BE2C (cell line): ENCODE results near the gene BPIFB6.

Source experiments
- DNase-seq: peaks from one replicate; pipeline ENCODE4 v3.0.0-alpha.2; 2020
- H3K27me3 ChIP-seq: fragments of 250-450 bp; sonication (Bioruptor Pico); 2 replicates; pipeline ENCODE4 v1.5.1; 2020; ENCODE audit warnings: mild to moderate bottlenecking
- H3K36me3 ChIP-seq: fragments of 250-450 bp; sonication (Bioruptor Pico); 2 replicates; pipeline ENCODE4 v1.5.1; 2020; ENCODE audit warnings: mild to moderate bottlenecking
- H3K4me1 ChIP-seq: fragments of 250-450 bp; sonication (Bioruptor Pico); 2 replicates; pipeline ENCODE4 v1.5.1; 2020
- H3K4me3 ChIP-seq: 2 replicates; pipeline ENCODE4 v1.5.1; 2011; ENCODE audit warnings: low read depth, low read length
- H3K9me3 ChIP-seq: fragments of 250-450 bp; sonication (Bioruptor Pico); 2 replicates; pipeline ENCODE4 v1.5.1; 2020
- CTCF ChIP-seq: IDR thresholded peaks from 2 replicates; pipeline ENCODE4 v1.5.1; 2012; ENCODE audit warnings: mild to moderate bottlenecking, low read depth, low read length

The BPIFB6 gene

DNA sequence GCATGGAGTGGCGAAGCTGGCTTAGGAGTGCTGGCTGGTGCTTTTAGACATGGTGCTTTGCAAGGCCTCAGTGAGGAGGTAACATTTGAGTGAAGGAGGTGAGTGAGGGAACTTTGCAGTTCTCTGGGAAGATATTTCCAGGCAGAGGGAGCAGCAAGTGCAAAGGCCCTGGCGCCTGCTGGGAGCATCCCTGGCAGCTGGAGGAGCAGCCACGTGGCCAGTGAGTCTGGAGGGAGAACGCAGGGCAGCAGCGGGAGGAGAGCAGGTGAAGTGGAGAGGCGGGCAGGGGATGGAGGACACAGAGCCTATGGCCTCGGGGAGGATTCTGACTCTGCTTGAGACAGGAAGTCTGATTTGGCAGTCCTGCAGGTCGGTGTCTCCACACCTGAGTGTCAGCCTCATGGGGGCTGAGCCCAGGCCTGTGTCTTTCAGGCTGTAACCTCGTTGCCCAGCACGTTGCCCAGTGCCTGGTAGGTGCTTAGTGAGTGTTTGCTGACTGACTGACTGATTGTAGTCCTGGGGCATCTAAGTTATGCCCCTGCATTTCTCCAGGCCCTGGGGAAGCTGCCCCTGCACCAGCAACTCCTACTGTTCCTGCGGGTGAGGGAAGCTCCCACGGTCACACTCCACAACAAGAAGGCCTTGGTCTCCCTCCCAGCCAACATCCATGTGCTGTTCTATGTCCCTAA lies 36.9 kb downstream of the BPIFB6 start:
- no peak for DNase-seq
- Histone ChIP-seq H3K4me1 (no peaks in the 10 kb centered on the region), H3K9me3 (no peaks in the 10 kb centered on the region), H3K36me3 (no peaks in the 10 kb centered on the region), H3K4me3 (no peak overlapping the region), H3K27me3 (no peaks in the 10 kb centered on the region)
- TF ChIP-seq CTCF: no peak

DNA sequence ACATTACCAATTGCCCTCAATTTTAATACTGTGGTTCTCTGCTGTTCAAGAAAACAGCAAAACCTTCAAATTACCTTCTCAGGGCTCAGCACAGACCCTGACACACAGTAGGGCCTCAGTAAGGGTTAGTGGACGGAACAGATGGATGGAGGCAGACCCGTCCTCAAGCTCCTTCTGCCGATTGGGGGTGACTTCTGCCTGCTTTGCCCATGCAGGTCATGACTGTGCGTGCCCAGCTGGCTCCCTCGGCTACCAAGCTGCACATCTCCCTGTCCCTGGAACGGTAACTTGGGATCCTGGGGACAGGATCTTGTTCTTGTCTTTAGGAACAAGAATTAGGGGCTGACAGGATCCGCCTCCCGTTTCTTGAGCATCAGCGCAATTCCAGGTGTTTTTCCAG lies 38.2 kb downstream of the BPIFB6 start:
- H3K4me1 ChIP-seq: no peaks in the 10 kb centered on the region
- TF ChIP-seq CTCF: no peak
- no peak for DNase-seq
- no peak overlapping the region for H3K4me3 ChIP-seq
- no peaks in the 10 kb centered on the region for H3K9me3 ChIP-seq
- no peaks in the 10 kb centered on the region for H3K36me3 ChIP-seq
- H3K27me3 ChIP-seq: no peaks in the 10 kb centered on the region; the same call in 1 of the 2 replicates

DNA sequence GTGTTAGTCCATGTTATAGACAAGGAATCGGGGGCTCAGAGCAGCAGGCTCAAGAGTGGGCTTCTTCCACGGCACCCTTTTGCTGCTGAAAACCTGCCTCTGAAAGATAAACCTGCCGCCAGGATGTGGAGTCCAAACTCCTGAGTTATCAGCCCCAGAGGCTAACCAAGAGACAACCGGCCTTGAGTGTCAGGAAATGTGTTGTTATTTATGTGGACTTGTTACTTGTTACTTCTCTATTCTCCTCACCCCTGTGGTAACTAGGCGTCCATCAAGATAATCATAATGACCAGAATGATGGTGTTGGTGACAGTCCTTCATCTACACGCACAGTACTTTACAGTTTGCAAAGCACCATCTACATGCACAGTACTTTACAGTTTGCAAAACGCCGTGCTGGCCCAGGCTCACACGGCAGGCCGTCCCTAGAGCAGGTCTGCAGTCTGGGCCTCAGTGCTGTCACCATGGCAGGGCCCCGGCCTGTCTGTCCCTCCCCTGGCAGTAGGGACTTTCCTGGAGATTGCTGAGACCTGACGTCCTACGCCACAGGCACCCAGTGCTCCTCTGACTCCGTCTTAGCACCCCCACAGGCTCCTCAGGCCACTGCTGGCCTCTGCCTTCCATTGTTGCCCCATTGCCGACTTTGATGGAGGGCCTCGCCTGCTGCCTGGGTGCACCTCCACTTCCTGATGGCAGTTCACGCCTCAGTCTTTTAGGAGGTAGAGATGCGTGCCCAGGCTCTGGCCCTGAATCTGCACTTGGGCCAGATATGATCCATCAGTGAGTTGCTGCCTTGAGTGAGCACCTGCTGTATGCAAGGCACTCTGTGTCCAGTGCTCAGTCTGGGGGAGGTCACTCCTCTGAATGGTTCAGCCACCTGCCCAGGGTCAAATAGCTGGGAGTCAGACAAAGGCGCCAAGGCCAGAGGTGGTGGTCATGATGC lies 38.9 kb downstream of the BPIFB6 start:
- no peaks in the 10 kb centered on the region for H3K4me1 ChIP-seq
- no peak overlapping the region for H3K4me3 ChIP-seq
- H3K9me3 ChIP-seq: no peaks in the 10 kb centered on the region
- H3K27me3 ChIP-seq: no peaks in the 10 kb centered on the region; the same call in 1 of the 2 replicates
- DNase-seq: no peak
- H3K36me3 ChIP-seq: no peaks in the 10 kb centered on the region
- TF ChIP-seq CTCF: no peak

GRCh38 chr20:33071198-33071597 lies 39.8 kb downstream of the BPIFB6 start:
- no peak overlapping the region for H3K4me3 ChIP-seq
- TF ChIP-seq CTCF: no peak
- no peaks in the 10 kb centered on the region for H3K36me3 ChIP-seq
- no peaks in the 10 kb centered on the region; the same call in 1 of the 2 replicates for H3K27me3 ChIP-seq
- H3K9me3 ChIP-seq: no peaks in the 10 kb centered on the region
- H3K4me1 ChIP-seq: no peaks in the 10 kb centered on the region
- DNase-seq: no peak

DNA sequence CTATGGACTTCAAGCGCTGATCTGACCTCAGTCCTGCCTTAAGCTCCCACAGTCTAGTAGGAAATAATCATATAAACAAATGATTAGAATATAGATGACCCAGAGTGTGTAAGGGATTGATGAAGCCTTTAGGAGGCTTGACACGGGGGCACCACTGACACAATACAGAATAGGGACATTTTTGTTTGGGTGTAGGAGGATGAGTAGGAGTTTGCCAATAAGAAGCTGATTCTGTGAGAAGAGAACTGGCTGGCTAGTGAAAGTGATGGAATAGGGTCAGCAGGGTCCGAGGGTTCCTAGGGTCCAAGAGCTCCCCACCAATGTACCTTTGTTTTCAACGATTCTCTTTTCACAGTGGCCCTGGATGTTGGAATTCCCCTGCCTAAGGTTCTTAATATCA lies 40.9 kb downstream of the BPIFB6 start:
- H3K4me1 ChIP-seq: no peaks in the 10 kb centered on the region
- H3K4me3 ChIP-seq: no peak overlapping the region
- H3K36me3 ChIP-seq: no peaks in the 10 kb centered on the region
- no peak for TF ChIP-seq CTCF
- DNase-seq: no peak
- H3K27me3 ChIP-seq: no peaks in the 10 kb centered on the region; the same call in 1 of the 2 replicates
- H3K9me3 ChIP-seq: no peaks in the 10 kb centered on the region

DNA sequence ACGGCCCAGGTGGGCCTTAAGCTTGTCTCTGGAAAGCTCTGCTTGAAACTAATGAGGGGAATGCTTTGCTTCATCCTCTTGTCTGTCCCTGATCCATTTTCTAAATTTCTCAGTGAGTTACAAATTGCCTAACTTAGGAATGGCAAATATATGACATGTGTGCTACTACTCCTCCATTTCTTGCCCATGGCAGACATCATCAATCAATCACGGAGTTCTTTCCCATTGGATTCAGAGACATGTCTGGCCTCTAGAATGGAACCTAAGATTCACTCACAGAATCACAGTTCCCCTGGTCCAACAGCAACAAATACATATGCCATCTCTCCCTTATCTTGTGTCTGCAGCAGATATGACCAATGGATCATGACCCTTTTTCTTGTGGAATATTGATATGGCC lies 41.4 kb downstream of the BPIFB6 start:
- no peaks in the 10 kb centered on the region for H3K4me1 ChIP-seq

More for the DNA sequence above, 41.4 kb downstream of the BPIFB6 start:
- no peaks in the 10 kb centered on the region for H3K9me3 ChIP-seq
- no peaks in the 10 kb centered on the region for H3K36me3 ChIP-seq
- no peaks in the 10 kb centered on the region; the same call in 1 of the 2 replicates for H3K27me3 ChIP-seq
- no peak for TF ChIP-seq CTCF
- DNase-seq: no peak
- no peak overlapping the region for H3K4me3 ChIP-seq
